Tibial nerve (tissue), 4 donors: ENCODE measurements around the gene OPHN1. TPM values are rescaled to one million over a fixed set of nuclear protein-coding genes. Genes with fewer than 3 reads are reported as not detected.

Source experiments
- DNase-seq, 2 donors: peaks; one replicate each; pipeline ENCODE4 v3.0.0-alpha.2; 2019; ENCODE audit warnings: low spot score in 2 of 2
- H3K27ac ChIP-seq, 4 donors: fragments of 200-600 bp; sonication (generic) in 3 of 4; one replicate each; pipeline ENCODE4 v1.5.1; 2017 to 2019; ENCODE audit warnings: mild to moderate bottlenecking in 1 of 4
- H3K27me3 ChIP-seq, 2 donors: fragments of 200-600 bp; sonication (generic) in 1 of 2; one replicate each; pipeline versions ENCODE4 v1.5.1 to v1.6.0; 2017 to 2019
- H3K36me3 ChIP-seq, 3 donors: fragments of 200-600 bp; sonication (generic); one replicate each; pipeline ENCODE4 v1.5.1; 2018 to 2019
- H3K4me1 ChIP-seq, 4 donors: fragments of 200-600 bp; sonication (generic) in 3 of 4; one replicate each; pipeline ENCODE4 v1.5.1; 2017 to 2019
- H3K4me3 ChIP-seq, 4 donors: fragments of 200-600 bp; sonication (generic) in 3 of 4; one replicate each; pipeline ENCODE4 v1.5.1; 2017 to 2019; ENCODE audit warnings: mild to moderate bottlenecking in 1 of 4, moderate library complexity in 1 of 4
- H3K9me3 ChIP-seq, 4 donors: fragments of 200-600 bp; sonication (generic) in 3 of 4; one replicate each; pipeline ENCODE4 v1.5.1; 2017 to 2019
- CTCF ChIP-seq, 5 experiments: fragments of 200-600 bp in 3 of 5; fragments of 450-650 bp in 2 of 5; sonication (generic) in 3 of 5; IDR thresholded peaks; one replicate each; pipeline ENCODE4 v1.5.1; 2016 to 2019; ENCODE audit warnings: antibody characterized with exemption in 5 of 5, mild to moderate bottlenecking in 3 of 5, moderate library complexity in 2 of 5
- EP300 ChIP-seq, 2 donors: sonication (generic); formaldehyde crosslinking; IDR thresholded peaks; one replicate each; pipeline ENCODE4 v1.6.1; 2017; ENCODE audit warnings: antibody characterized with exemption in 2 of 2, mild to moderate bottlenecking in 1 of 2
- POLR2A ChIP-seq, 2 donors: fragments of 450-650 bp; IDR thresholded peaks; one replicate each; pipeline ENCODE4 v1.6.1; 2017; ENCODE audit warnings: antibody characterized with exemption in 2 of 2, mild to moderate bottlenecking in 2 of 2, moderate library complexity in 2 of 2
- WGBS, 2 donors: methylation state at CpG; one replicate each; pipeline ENCODE4 v1.1.5; 2018; 5-methylcytosine and 5-hydroxymethylcytosine counted together
- total RNA-seq, 4 donors: library from RNA; depleted of rRNA; stranded (reverse); fragments of >200 nt; gene quantifications; one replicate each; pipeline ENCODE4 v1.1.0, GENCODE V29; 2016

OPHN1 gene
- total RNA-seq, 4 donors from 2014 or later = 13.2 to 27.1 (median 20.5) TPM

- peak; percentile 16 to 49 for DNase-seq
- Histone ChIP-seq H3K4me1 (peaks cover 0 to 22% (median 0%) of the 10 kb centered on the region in 4 donors), H3K36me3 (no peaks in the 10 kb centered on the region), H3K27ac (peak overlapping the region in 2 of 4 donors; percentile 39 to 58), H3K27me3 (no peaks in the 10 kb centered on the region), H3K9me3 (no peaks in the 10 kb centered on the region), H3K4me3 (no peak overlapping the region)
- WGBS, 2 donors = 30 to 32% methylated on average over 5 of the region's 5 CpGs
- TF ChIP-seq EP300 (IDR thresholded peaks at IDR 0.05) (peak in 1 of 2 donors; percentile 53), CTCF (IDR thresholded peaks at IDR 0.05) (no peak)
Measured at GRCh38 chrX:68249401-68249831, 183.9 kb downstream of the OPHN1 start.

GRCh38 chrX:68238568-68238967 lies 194.7 kb downstream of the OPHN1 start:
- H3K9me3 ChIP-seq = no peaks in the 10 kb centered on the region
- DNase-seq = no peak
- H3K4me3 ChIP-seq = no peak overlapping the region
- no peak overlapping the region for H3K27ac ChIP-seq
- TF ChIP-seq EP300 (IDR thresholded peaks at IDR 0.05) (no peak), POLR2A (IDR thresholded peaks at IDR 0.05) (no peak), CTCF (IDR thresholded peaks at IDR 0.05) (peak in 1 of 5 experiments; percentile 6)
- H3K36me3 ChIP-seq = no peaks in the 10 kb centered on the region
- H3K4me1 ChIP-seq = no peaks in the 10 kb centered on the region
- WGBS, 2 donors = 67 to 84% methylated on average over 7 of the region's 7 CpGs
- H3K27me3 ChIP-seq = no peaks in the 10 kb centered on the region

GRCh38 chrX:68234171-68234910 lies 199.0 kb downstream of the OPHN1 start:
- TF ChIP-seq POLR2A (IDR thresholded peaks at IDR 0.05) (no peak), CTCF (IDR thresholded peaks at IDR 0.05) (no peak), EP300 (IDR thresholded peaks at IDR 0.05) (no peak)
- H3K27ac ChIP-seq = no peak overlapping the region
- H3K4me3 ChIP-seq = no peak overlapping the region
- H3K27me3 ChIP-seq = no peaks in the 10 kb centered on the region
- no peak for DNase-seq
- H3K36me3 ChIP-seq = no peaks in the 10 kb centered on the region
- H3K9me3 ChIP-seq = no peaks in the 10 kb centered on the region
- no peaks in the 10 kb centered on the region for H3K4me1 ChIP-seq
- WGBS, 2 donors = 70 to 71% methylated on average over 6 of the region's 6 CpGs

- no peak for DNase-seq
- WGBS, 2 donors = 83 to 87% methylated on average over 5 of the region's 5 CpGs
- Histone ChIP-seq H3K4me1 (no peaks in the 10 kb centered on the region), H3K27me3 (no peaks in the 10 kb centered on the region), H3K9me3 (no peaks in the 10 kb centered on the region), H3K27ac (no peak overlapping the region), H3K4me3 (no peak overlapping the region), H3K36me3 (no peaks in the 10 kb centered on the region)
- no peak for TF ChIP-seq POLR2A (IDR thresholded peaks at IDR 0.05)
- no peak for TF ChIP-seq EP300 (IDR thresholded peaks at IDR 0.05)
- no peak for TF ChIP-seq CTCF (IDR thresholded peaks at IDR 0.05)
Measured at GRCh38 chrX:68232206-68232605, 201.1 kb downstream of the OPHN1 start.

GRCh38 chrX:68209008-68209407 lies 224.3 kb downstream of the OPHN1 start:
- Histone ChIP-seq H3K4me3 (no peak overlapping the region), H3K27me3 (peaks cover 0 to 6% of the 10 kb centered on the region in 2 donors), H3K4me1 (no peaks in the 10 kb centered on the region), H3K9me3 (no peaks in the 10 kb centered on the region), H3K27ac (no peak overlapping the region), H3K36me3 (no peaks in the 10 kb centered on the region)
- no peak for DNase-seq
- TF ChIP-seq EP300 (IDR thresholded peaks at IDR 0.05) (no peak), POLR2A (IDR thresholded peaks at IDR 0.05) (no peak), CTCF (IDR thresholded peaks at IDR 0.05) (no peak)
- WGBS, 2 donors = 92 to 97% methylated on average over 1 of the region's 1 CpG
